Liver (tissue), 3 donors: ENCODE results near the gene ADRM1.

Experiments used
- ATF3 ChIP-seq: IDR thresholded peaks from 2 replicates; pipeline ENCODE4 v1.6.1; 2016; ENCODE audit warnings: antibody characterized with exemption
- CTCF ChIP-seq: fragments of 150-350 bp; IDR thresholded peaks from 2 replicates; pipeline ENCODE4 v1.5.1; 2017; ENCODE audit warnings: improper control_type of control experiment, low read depth, low read length; ENCODE audit not compliant: missing input control
- GABPA ChIP-seq, 2 donors: IDR thresholded peaks in 1 of 2; conservative IDR thresholded peaks in 1 of 2; 2 replicates each; pipeline ENCODE4 v1.6.1; 2016; ENCODE audit warnings: antibody characterized with exemption in 2 of 2, mild to moderate bottlenecking in 1 of 2, moderate library complexity in 1 of 2
- HNF4A ChIP-seq, 2 donors: conservative IDR thresholded peaks; 2 replicates each; pipeline ENCODE4 v1.6.1; 2016; ENCODE audit warnings: antibody characterized with exemption in 2 of 2, mild to moderate bottlenecking in 2 of 2
- JUND ChIP-seq, 2 donors: IDR thresholded peaks; 2 replicates each; pipeline ENCODE4 v1.6.1; 2016; ENCODE audit warnings: antibody characterized with exemption in 2 of 2
- MAX ChIP-seq: IDR thresholded peaks from 2 replicates; pipeline ENCODE4 v1.6.1; 2016; ENCODE audit warnings: antibody characterized with exemption
- RAD21 ChIP-seq, 2 donors: IDR thresholded peaks; 2 replicates each; pipeline ENCODE4 v1.6.1; 2016; ENCODE audit warnings: antibody characterized with exemption in 2 of 2, mild to moderate bottlenecking in 2 of 2
- REST ChIP-seq: IDR thresholded peaks from 2 replicates; pipeline ENCODE4 v1.6.1; 2016; ENCODE audit warnings: antibody characterized with exemption, mild to moderate bottlenecking
- SP1 ChIP-seq: IDR thresholded peaks from 2 replicates; pipeline ENCODE4 v1.6.1; 2018; ENCODE audit warnings: antibody characterized with exemption, mild to moderate bottlenecking
- TAF1 ChIP-seq: conservative IDR thresholded peaks from 2 replicates; pipeline ENCODE4 v1.6.1; 2016; ENCODE audit warnings: antibody characterized with exemption, mild to moderate bottlenecking
- YY1 ChIP-seq: IDR thresholded peaks from 2 replicates; pipeline ENCODE4 v1.6.1; 2016; ENCODE audit warnings: antibody characterized with exemption, mild to moderate bottlenecking
- ZBTB33 ChIP-seq: IDR thresholded peaks from 2 replicates; pipeline ENCODE4 v1.6.1; 2016; ENCODE audit warnings: antibody characterized with exemption
- donor health status: healthy.
- donor health status: healthy.

- TF ChIP-seq CTCF (no peak), REST (no peak), MAX (no peak), ZBTB33 (no peak), HNF4A (conservative IDR thresholded peaks at IDR 0.05) (no peak), SP1 (no peak), GABPA (IDR thresholded peaks at IDR 0.05 in 1 of 2, conservative IDR thresholded peaks at IDR 0.05 in 1 of 2) (no peak), RAD21 (IDR thresholded peaks at IDR 0.05) (no peak), TAF1 (no peak), ATF3 (no peak), JUND (IDR thresholded peaks at IDR 0.05) (no peak), YY1 (no peak)
Measured at GRCh38 chr20:62354031-62354808, 51.4 kb downstream of the ADRM1 start.
